ENCODE results near the gene TTLL1.
"Not testable (repeated sequence)": the region's sequence is repeated elsewhere in the genome, so short reads cannot be mapped to it uniquely, and the experiment has no call there.

Gene TTLL1

DNA sequence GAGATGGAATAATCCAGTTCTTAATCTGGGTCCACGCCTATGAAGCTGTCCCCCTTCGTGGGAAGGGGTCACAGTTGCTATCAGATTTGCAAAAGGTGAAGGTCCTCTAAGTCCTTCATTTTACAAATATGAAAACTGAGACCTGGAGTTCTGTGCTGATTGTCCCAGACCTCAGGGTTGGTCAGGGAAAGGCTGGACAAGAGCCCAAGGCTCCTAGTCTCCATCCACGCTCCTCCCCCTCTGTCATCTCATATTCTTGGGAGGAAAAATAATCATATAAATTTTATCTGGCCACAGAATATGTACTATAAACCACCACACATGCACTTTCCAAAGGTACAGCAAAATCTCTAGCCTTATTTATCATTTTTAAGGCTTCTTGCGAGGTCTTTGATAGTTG is 79.7 kb downstream of the TTLL1 start:
- no peak for DNase-seq

- DNase-seq: no peak
Measured at GRCh38 chr22:43008921-43009320, 80.3 kb downstream of the TTLL1 start.

GRCh38 chr22:43008509-43008908 is 80.7 kb downstream of the TTLL1 start:
- DNase-seq: no peak

- DNase-seq: no peak
Measured at GRCh38 chr22:43007519-43008102, 81.6 kb downstream of the TTLL1 start.

GRCh38 chr22:43006753-43007152 is 82.4 kb downstream of the TTLL1 start:
- no peak for DNase-seq

- DNase-seq: no peak
Measured at GRCh38 chr22:43006016-43006505, 83.1 kb downstream of the TTLL1 start.

- no peak for DNase-seq
Measured at GRCh38 chr22:43005106-43005505, 84.1 kb downstream of the TTLL1 start.

DNA sequence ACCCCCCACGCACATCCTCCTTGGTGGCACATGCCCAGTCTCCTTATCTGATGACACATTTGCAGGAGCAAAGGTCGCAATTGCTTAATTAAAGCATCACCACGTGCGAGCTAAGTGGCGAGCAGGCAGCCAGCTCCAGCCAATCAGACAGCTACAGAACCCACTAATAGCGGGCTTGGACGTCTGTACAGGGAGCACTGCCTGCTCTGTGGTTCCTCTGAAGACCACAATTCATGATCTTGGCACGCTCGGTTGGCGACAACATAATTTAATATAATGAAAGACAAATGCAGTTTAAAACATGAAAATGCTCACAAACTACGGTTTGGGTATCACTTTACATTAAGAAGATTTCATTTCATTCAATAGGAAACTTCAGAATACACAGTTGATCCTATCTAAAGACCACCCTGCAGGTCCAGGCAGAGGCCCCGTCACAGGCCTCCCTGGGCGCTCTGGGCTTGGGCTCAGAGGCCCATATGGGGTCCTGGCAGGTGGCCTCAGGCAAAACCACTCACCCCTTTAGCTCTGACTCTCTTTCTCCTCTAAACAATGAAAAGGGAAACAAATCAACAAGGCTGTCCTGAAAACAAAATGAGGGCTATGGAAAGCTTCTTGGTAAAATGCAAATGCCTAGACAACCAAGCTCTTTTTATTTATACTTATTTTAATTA is 84.7 kb downstream of the TTLL1 start:
- DNase-seq: no peak

- no peak for DNase-seq
Measured at GRCh38 chr22:43002202-43002586, 87.0 kb downstream of the TTLL1 start.

DNA sequence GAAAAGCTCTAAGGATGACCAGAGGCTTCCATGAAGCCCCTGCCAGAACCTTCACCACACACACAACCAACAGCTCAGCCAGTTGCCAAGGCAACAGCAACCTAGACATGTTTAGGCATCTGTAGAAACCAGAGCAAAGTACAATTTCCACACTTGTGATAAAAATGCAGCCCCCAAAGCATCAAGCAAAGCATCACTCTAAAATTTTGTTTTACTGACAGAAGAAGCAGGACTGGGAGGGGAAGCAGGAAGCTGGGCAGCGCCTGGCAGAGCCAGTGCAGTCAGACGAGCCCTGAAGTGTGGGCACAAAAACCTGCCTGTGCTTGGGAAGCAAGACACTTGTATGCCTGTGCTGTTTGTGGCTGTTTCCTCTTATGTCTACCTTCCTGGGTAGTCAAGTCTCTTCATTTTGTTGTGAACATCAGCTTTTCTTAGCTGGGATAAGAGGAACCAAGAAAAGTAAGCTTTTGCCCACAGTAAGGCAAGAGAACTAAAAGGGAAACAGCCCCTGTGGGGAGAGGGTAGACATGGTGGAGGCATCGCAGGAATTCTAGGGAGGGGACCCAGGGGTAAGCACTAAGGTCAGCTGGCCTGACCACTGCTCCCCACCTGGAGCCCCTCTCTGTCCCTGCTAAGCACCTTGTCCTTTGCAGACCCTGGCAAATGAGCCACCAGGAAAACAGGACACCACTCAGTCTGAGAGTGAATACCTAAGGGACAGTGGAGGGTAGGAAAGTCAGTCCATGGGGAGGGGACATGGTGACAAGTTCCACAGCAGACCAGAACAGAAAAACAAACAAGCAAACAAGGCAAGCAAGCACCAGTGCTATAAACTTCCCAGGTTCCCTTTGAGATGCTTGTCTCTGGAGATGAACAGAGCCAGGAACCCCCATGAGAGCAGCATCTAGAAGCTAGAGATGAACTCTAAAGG is 87.7 kb downstream of the TTLL1 start:
- DNase-seq: no peak

- peak; percentile 63 for DNase-seq
Measured at GRCh38 chr22:43000441-43001175, 88.6 kb downstream of the TTLL1 start.

DNA sequence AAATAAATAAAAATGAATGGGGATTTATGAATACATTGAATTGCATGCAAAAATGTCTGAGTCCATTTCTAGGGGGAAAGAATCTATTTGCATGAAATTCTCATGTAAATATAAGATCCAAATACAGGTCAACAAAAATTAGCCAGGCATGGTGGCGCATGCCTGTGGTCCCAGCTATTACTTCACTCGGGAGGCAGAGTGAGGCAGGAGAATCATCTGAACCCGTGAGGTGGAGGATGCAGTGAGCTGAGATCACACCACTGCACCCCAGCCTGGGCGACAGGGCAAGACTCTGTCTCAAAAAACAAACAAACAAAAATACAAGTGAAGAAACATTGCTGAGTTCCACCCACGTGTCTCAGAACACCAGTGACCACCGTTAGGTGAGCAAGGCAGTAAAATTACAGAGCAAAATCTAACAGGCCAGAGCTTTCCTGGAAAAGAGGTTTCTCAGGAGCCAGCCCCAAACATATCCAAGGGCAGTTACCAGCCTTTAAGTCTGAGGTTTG is 91.6 kb downstream of the TTLL1 start:
- no peak for DNase-seq

DNA sequence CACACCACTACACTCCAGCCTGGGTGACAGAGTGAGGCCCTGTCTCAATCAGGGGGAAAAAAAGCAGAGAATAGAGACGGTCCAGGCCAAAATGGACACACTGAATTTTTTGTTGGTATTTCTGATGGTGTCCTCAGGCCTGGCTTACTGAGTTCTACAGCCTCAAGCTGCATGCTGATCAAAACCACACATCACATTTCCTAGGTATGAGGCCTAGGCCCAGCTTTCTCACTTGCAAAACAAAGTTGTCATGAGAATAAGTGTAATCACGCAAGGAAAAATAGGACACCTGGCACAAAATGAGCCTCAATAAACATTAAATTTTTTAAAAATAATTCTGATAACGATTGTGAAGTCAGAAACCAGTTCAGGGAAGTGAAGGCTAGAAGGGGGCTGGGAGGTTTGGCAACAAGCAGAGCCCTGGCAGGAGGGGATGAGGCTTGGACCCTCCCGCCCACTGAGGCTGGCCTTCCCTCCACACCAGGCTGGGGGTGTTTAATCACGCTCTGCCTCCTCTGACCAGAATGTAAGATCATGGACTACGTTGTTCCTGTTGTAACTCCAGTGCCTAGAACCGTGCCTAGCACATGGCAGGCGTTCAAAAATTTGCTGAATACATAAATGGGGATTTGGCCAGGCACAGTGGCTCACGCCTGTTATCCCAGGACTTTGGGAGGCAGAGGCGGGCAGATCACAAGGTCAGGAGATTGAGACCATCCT is 92.4 kb downstream of the TTLL1 start:
- no peak for DNase-seq

- not testable (repeated sequence) for DNase-seq
Measured at GRCh38 chr22:42995654-42996053, 93.5 kb downstream of the TTLL1 start.

DNA sequence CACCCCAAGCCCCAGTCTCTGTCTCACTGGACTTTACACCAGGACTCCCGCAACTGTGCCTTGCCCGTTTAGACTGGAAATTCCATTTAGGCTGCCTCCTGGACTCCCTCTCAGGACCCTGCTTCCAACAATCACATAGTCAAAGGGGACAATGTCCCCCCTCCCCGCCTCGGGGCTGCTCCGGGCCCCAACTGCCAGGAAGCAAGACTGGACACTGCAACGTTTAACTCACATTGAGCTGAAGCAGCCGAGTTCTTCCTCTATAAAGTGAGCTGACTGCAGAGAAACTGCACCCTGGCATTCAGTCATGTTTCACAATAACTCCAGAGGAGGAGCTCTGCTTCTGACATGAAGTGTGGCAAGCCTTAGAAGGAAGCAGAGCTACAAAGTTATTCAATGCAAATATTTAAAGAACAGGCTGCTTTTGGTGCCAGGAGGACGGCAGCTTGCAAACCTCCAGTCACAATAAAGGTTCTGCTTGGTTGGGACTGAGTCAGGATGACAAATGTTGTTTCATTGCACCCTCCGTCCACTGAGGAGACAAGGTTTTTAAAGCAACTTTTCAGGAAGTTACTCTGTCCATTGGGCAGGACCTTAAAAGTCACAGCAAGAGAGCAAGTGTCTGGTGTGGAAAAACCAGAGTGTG is 94.2 kb downstream of the TTLL1 start:
- no peak for DNase-seq

GRCh38 chr22:42994276-42994916 is 94.8 kb downstream of the TTLL1 start:
- no peak for DNase-seq

DNA sequence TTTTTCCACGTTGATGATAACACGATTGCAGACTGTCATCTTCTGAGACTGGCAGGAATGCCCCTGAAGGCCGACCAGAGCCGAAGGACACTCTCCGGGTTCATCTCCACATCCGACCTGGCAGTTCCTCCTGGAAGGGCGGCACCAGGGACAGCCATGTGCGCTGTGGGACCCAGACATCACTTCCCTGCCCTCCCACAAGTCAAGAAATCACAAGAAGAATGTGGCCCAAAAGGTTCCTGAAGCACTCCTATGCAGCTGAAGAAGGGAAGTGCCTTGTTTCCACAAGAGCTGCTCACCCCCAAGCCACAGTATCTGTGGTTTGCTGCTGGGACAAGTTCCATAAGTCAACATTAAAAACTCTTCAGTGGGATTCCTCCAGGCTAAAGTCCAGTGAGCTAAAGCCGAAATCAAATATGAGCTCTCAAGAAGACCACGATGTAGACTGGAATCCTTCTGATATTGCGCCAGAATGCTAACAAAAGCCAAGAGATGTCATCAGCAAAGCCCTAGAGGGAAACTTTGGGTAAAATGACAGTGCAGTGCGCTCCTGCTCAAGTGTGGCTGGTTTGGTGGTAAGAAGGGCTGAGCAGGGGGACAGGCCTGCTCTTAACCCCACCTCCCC is 95.4 kb downstream of the TTLL1 start:
- no peak for DNase-seq

- no peak for DNase-seq
Measured at GRCh38 chr22:42992886-42993479, 96.2 kb downstream of the TTLL1 start.

- DNase-seq: no peak
Measured at GRCh38 chr22:42992092-42992491, 97.1 kb downstream of the TTLL1 start.

- no peak for DNase-seq
Measured at GRCh38 chr22:42991010-42991651, 98.1 kb downstream of the TTLL1 start.

Data from activated naive CD4-positive, alpha-beta T cell treated with Interleukin-2 at 50 U/mL for 16 hours (primary cell).